Kidney epithelial cell (primary cell): ENCODE measurements around the gene SHROOM1. TPM values are rescaled to one million over a fixed set of nuclear protein-coding genes. Genes with fewer than 3 reads are reported as not detected.

Experiments used
- DNase-seq: peaks from one replicate; pipeline ENCODE4 v3.0.0-alpha.2; 2010; ENCODE audit warnings: low read depth
- H3K27me3 ChIP-seq: 2 replicates; pipeline ENCODE4 v1.6.0; 2011; ENCODE audit warnings: low read length; ENCODE audit not compliant: control insufficient read depth, insufficient read depth
- H3K36me3 ChIP-seq: 2 replicates; pipeline ENCODE4 v1.5.1; 2011; ENCODE audit warnings: low read length; ENCODE audit not compliant: control insufficient read depth, insufficient read depth
- H3K4me3 ChIP-seq: 2 replicates; pipeline ENCODE4 v1.5.1; 2011; ENCODE audit warnings: low read depth, mild to moderate bottlenecking, control low read depth, low read length
- total RNA-seq: library from RNA; depleted of rRNA; stranded (reverse); fragments of >200 nt; gene quantifications from 2 replicates; pipeline ENCODE4 v1.2.3, GENCODE V29; 2015
- TF ChIP-seq, protein P1 (sequence below): IDR thresholded peaks from 2 replicates; pipeline ENCODE4 v1.5.1; 2011; ENCODE audit warnings: mild to moderate bottlenecking, moderate library complexity, low read length, control low read depth, inconsistent platforms; ENCODE audit not compliant: insufficient read depth, poor library complexity, severe bottlenecking

Gene SHROOM1, protein sequence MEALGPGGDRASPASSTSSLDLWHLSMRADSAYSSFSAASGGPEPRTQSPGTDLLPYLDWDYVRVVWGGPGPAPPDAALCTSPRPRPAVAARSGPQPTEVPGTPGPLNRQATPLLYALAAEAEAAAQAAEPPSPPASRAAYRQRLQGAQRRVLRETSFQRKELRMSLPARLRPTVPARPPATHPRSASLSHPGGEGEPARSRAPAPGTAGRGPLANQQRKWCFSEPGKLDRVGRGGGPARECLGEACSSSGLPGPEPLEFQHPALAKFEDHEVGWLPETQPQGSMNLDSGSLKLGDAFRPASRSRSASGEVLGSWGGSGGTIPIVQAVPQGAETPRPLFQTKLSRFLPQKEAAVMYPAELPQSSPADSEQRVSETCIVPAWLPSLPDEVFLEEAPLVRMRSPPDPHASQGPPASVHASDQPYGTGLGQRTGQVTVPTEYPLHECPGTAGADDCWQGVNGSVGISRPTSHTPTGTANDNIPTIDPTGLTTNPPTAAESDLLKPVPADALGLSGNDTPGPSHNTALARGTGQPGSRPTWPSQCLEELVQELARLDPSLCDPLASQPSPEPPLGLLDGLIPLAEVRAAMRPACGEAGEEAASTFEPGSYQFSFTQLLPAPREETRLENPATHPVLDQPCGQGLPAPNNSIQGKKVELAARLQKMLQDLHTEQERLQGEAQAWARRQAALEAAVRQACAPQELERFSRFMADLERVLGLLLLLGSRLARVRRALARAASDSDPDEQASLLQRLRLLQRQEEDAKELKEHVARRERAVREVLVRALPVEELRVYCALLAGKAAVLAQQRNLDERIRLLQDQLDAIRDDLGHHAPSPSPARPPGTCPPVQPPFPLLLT
- total RNA-seq: 6.7 and 9.8 TPM in 2 replicates

- TF ChIP-seq, protein P1, sequence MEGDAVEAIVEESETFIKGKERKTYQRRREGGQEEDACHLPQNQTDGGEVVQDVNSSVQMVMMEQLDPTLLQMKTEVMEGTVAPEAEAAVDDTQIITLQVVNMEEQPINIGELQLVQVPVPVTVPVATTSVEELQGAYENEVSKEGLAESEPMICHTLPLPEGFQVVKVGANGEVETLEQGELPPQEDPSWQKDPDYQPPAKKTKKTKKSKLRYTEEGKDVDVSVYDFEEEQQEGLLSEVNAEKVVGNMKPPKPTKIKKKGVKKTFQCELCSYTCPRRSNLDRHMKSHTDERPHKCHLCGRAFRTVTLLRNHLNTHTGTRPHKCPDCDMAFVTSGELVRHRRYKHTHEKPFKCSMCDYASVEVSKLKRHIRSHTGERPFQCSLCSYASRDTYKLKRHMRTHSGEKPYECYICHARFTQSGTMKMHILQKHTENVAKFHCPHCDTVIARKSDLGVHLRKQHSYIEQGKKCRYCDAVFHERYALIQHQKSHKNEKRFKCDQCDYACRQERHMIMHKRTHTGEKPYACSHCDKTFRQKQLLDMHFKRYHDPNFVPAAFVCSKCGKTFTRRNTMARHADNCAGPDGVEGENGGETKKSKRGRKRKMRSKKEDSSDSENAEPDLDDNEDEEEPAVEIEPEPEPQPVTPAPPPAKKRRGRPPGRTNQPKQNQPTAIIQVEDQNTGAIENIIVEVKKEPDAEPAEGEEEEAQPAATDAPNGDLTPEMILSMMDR: no peak
- peak within 1 kb of the TSS; percentile 65 for H3K4me3 ChIP-seq
- no peak for DNase-seq
- peaks cover 2% of the 10 kb centered on the region for H3K27me3 ChIP-seq
- no peaks in the 10 kb centered on the region for H3K36me3 ChIP-seq
Observed at GRCh38 chr5:132830436-132831094, at the start of gene SHROOM1. TSS of gene SHROOM1 (minus strand) at chr5:132830647. CDS start at chr5:132826140, 4,507 bp downstream.

GRCh38 chr5:132877938-132878337, 47.5 kb upstream of the SHROOM1 start:
- Histone ChIP-seq H3K4me3 (no peak overlapping the region), H3K36me3 (peaks cover 3% of the 10 kb centered on the region), H3K27me3 (no peaks in the 10 kb centered on the region)
- DNase-seq: no peak
- TF ChIP-seq, protein P1: no peak

- peaks cover 3% of the 10 kb centered on the region for H3K36me3 ChIP-seq
- H3K4me3 ChIP-seq: no peak overlapping the region
- no peaks in the 10 kb centered on the region for H3K27me3 ChIP-seq
- no peak for DNase-seq
- TF ChIP-seq, protein P1: no peak
Observed at GRCh38 chr5:132877466-132877865, 47.0 kb upstream of the SHROOM1 start.

- H3K27me3 ChIP-seq: no peaks in the 10 kb centered on the region
- peaks cover 3% of the 10 kb centered on the region for H3K36me3 ChIP-seq
- H3K4me3 ChIP-seq: no peak overlapping the region
- TF ChIP-seq, protein P1: no peak
- DNase-seq: no peak
Observed at GRCh38 chr5:132876020-132876759, 45.7 kb upstream of the SHROOM1 start.

GRCh38 chr5:132873930-132874271, 43.5 kb upstream of the SHROOM1 start:
- TF ChIP-seq, protein P1: no peak
- DNase-seq: no peak
- Histone ChIP-seq H3K27me3 (no peaks in the 10 kb centered on the region), H3K4me3 (no peak overlapping the region), H3K36me3 (peaks cover 3% of the 10 kb centered on the region)
